Fibroblast of mammary gland (primary cell): ENCODE results near the gene IGFALS.

ENCODE experiments used
- DNase-seq: peaks from one replicate; pipeline ENCODE4 v3.0.0-alpha.2; 2010; ENCODE audit warnings: low read depth
- H3K4me3 ChIP-seq: 2 replicates; pipeline ENCODE4 v1.5.1; 2011; ENCODE audit warnings: low read depth, mild to moderate bottlenecking, low read length, moderate library complexity; ENCODE audit not compliant: control insufficient read depth
- TF ChIP-seq, protein P1 (sequence below): conservative IDR thresholded peaks from 2 replicates; pipeline ENCODE4 v1.5.1; 2011; ENCODE audit warnings: low read depth, low read length, inconsistent platforms; ENCODE audit not compliant: control insufficient read depth, insufficient read depth

Gene IGFALS

DNA sequence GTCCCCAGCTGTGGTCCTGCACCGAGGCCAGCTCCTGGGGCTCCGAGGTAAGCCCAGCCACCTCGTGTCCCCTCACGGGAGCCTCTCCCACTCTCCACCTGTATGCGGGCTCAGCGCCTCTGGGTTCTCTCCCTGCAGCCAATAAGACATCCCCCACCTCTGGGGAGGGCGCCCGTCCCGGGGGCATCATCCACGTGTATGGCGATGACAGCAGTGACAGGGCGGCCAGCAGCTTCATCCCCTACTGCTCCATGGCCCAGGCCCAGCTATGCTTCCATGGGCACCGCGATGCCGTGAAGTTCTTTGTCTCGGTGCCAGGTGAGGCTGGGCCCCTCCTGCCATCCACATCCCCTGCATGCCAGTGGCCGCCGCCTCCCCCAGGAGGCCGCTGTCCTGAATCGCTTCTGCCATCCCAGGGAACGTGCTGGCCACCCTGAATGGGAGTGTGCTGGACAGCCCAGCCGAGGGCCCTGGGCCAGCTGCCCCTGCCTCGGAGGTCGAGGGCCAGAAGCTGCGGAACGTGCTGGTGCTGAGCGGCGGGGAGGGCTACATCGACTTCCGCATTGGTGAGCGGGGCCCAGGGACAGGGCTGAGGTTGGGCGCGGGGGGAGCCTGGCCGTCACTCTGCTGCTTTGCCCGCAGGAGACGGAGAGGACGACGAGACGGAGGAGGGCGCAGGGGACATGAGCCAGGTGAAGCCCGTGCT lies 25.3 kb downstream of the IGFALS start:
- TF ChIP-seq, protein P1, sequence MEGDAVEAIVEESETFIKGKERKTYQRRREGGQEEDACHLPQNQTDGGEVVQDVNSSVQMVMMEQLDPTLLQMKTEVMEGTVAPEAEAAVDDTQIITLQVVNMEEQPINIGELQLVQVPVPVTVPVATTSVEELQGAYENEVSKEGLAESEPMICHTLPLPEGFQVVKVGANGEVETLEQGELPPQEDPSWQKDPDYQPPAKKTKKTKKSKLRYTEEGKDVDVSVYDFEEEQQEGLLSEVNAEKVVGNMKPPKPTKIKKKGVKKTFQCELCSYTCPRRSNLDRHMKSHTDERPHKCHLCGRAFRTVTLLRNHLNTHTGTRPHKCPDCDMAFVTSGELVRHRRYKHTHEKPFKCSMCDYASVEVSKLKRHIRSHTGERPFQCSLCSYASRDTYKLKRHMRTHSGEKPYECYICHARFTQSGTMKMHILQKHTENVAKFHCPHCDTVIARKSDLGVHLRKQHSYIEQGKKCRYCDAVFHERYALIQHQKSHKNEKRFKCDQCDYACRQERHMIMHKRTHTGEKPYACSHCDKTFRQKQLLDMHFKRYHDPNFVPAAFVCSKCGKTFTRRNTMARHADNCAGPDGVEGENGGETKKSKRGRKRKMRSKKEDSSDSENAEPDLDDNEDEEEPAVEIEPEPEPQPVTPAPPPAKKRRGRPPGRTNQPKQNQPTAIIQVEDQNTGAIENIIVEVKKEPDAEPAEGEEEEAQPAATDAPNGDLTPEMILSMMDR: no peak
- no peak for DNase-seq
- no peak overlapping the region for H3K4me3 ChIP-seq

DNA sequence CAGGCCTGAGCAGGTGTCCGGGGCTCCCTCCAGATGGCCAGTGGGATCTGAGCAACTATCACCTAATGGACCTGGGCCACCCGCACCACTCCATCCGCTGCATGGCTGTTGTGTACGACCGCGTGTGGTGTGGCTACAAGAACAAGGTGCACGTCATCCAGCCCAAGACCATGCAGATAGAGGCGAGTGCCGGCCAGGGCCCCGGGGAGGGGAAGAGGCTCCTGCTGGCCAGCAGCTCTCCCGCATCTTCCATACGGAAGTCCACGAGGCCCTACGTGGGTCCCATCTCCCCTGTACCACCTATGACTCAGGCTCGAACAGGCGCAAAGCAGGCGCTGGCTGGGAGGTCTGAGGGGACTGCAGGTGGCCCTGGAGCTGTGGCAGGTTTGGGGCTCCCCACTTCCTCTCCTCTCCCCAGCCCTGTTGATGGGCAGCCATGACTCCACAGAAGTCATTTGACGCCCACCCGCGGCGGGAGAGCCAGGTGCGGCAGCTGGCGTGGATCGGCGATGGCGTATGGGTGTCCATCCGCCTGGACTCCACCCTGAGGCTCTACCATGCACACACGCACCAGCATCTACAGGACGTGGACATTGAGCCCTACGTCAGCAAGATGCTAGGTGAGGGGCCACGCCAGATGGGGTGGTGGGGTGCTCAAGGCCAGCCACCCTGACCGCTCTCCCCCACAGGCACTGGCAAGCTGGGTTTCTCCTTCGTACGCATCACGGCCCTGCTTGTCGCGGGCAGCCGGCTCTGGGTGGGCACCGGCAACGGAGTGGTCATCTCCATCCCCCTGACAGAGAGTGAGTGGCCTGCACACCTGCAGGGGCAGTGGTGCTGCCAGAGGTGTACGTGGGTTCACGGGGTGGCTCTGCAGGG lies 26.1 kb downstream of the IGFALS start:
- TF ChIP-seq, protein P1: no peak
- no peak overlapping the region for H3K4me3 ChIP-seq
- no peak for DNase-seq

GRCh38 chr16:1766701-1767100 lies 26.8 kb downstream of the IGFALS start:
- no peak overlapping the region for H3K4me3 ChIP-seq
- DNase-seq: no peak
- TF ChIP-seq, protein P1: no peak

- no peak overlapping the region for H3K4me3 ChIP-seq
- TF ChIP-seq, protein P1: no peak
- DNase-seq: no peak
These were observed 27.3 kb downstream of the IGFALS start for GRCh38 chr16:1766231-1766630.

GRCh38 chr16:1765826-1766225 lies 27.7 kb downstream of the IGFALS start:
- no peak for DNase-seq
- no peak overlapping the region for H3K4me3 ChIP-seq
- TF ChIP-seq, protein P1: no peak

GRCh38 chr16:1764971-1765370 lies 28.5 kb downstream of the IGFALS start:
- TF ChIP-seq, protein P1: no peak
- DNase-seq: no peak
- no peak overlapping the region for H3K4me3 ChIP-seq
